IMR-90 (cell line): Measurements from ENCODE around the gene C17orf100. TPM values are rescaled to one million over a fixed set of nuclear protein-coding genes. Genes with fewer than 3 reads are reported as not detected.

Source experiments
- ATAC-seq: fragments of 200-7000 bp; cut with Tn5 transposase; 2 replicates; pipeline ENCODE4 v1.9.1; 2020; ENCODE audit warnings: low read depth, mild to moderate bottlenecking, moderate library complexity
- BruUV-seq: library from RNA; stranded (reverse); fragments of 400-500 nt; replicated peaks from 2 replicates; lab custom pipeline; 2021; lab: Mats Ljungman, UMichigan
- CTCF ChIA-PET: fragments of 300-600 bp; formaldehyde crosslinking; extraction: SDS; loops from one replicate; lab custom pipeline; 2021; ENCODE audit warnings: antibody characterized with exemption; lab: Yijun Ruan, JAX
- POLR2A ChIA-PET: fragments of 300-600 bp; sonication (Branson Sonifier 250); formaldehyde crosslinking; loops from one replicate; lab custom pipeline; 2022; ENCODE audit warnings: antibody characterized with exemption; ENCODE audit not compliant: unreplicated experiment; lab: Charles Lee
- DNase-seq: peaks from one replicate; pipeline ENCODE4 v3.0.0; 2013
- H2AFZ ChIP-seq: replicated peaks from 2 replicates; pipeline ENCODE3; 2013; ENCODE audit warnings: low read length, mild to moderate bottlenecking; ENCODE audit not compliant: poor library complexity
- H2AK5ac ChIP-seq: 2 replicates; pipeline ENCODE4 v1.6.1; 2013; ENCODE audit warnings: low read depth, low read length, inconsistent platforms
- H2AK9ac ChIP-seq: replicated peaks from 2 replicates; pipeline ENCODE3; 2013; ENCODE audit warnings: mild to moderate bottlenecking, low read depth, low read length, moderate library complexity; ENCODE audit not compliant: poor library complexity
- H2BK120ac ChIP-seq: 2 replicates; pipeline ENCODE4 v1.6.1; 2013; ENCODE audit warnings: low read depth, low read length, inconsistent platforms
- H2BK15ac ChIP-seq: 3 replicates; pipeline ENCODE4 v1.6.1; 2013; ENCODE audit warnings: low read depth, low read length, inconsistent platforms
- H2BK20ac ChIP-seq: 2 replicates; pipeline ENCODE4 v1.6.1; 2013; ENCODE audit warnings: low read depth, mild to moderate bottlenecking, inconsistent platforms, low read length, moderate library complexity
- H2BK5ac ChIP-seq: 2 replicates; pipeline ENCODE4 v1.6.1; 2013; ENCODE audit warnings: mild to moderate bottlenecking, low read depth, low read length, inconsistent platforms; ENCODE audit not compliant: poor library complexity, severe bottlenecking
- H3K14ac ChIP-seq: replicated peaks from 2 replicates; pipeline ENCODE4 v1.6.1; 2013; ENCODE audit warnings: low read depth, low read length, inconsistent platforms
- H3K18ac ChIP-seq: 2 replicates; pipeline ENCODE4 v1.6.1; 2013; ENCODE audit warnings: low read depth, low read length, control low read depth
- H3K23ac ChIP-seq: 2 replicates; pipeline ENCODE4 v1.6.1; 2013; ENCODE audit warnings: low read depth, low read length, inconsistent platforms
- H3K27ac ChIP-seq: 2 replicates; pipeline ENCODE4 v1.5.1; 2013; ENCODE audit warnings: mild to moderate bottlenecking, control low read depth, low read length; ENCODE audit not compliant: insufficient read depth
- H3K27me3 ChIP-seq: 2 replicates; pipeline ENCODE4 v1.6.1; 2013; ENCODE audit warnings: low read length; ENCODE audit not compliant: control insufficient read depth, insufficient read depth
- H3K36me3 ChIP-seq: 2 replicates; pipeline ENCODE4 v1.6.1; 2013; ENCODE audit warnings: low read length, mixed read lengths; ENCODE audit not compliant: control insufficient read depth, insufficient read depth
- H3K4ac ChIP-seq: 2 replicates; pipeline ENCODE4 v1.6.1; 2013; ENCODE audit warnings: low read depth, low read length, inconsistent platforms
- H3K4me1 ChIP-seq: 2 replicates; pipeline ENCODE4 v1.6.1; 2013; ENCODE audit warnings: low read length, mixed read lengths; ENCODE audit not compliant: control insufficient read depth, insufficient read depth
- H3K4me2 ChIP-seq: 2 replicates; pipeline ENCODE4 v1.6.1; 2013; ENCODE audit warnings: low read depth, mild to moderate bottlenecking, control low read depth, low read length, moderate library complexity
- H3K4me3 ChIP-seq: 2 replicates; pipeline ENCODE4 v1.5.1; 2013; ENCODE audit warnings: low read depth, mild to moderate bottlenecking, control low read depth, low read length, moderate library complexity; ENCODE audit not compliant: insufficient read depth
- H3K56ac ChIP-seq: 2 replicates; pipeline ENCODE4 v1.6.1; 2013; ENCODE audit warnings: low read length, inconsistent platforms; ENCODE audit not compliant: insufficient read depth; ENCODE audit errors: extremely low read depth
- H3K79me1 ChIP-seq, 2 experiments: 2 replicates each; pipeline ENCODE4 v1.6.1; 2013; ENCODE audit warnings: low read length in 2 of 2, inconsistent platforms in 1 of 2, low read depth in 1 of 2
- H3K9ac ChIP-seq: 2 replicates; pipeline ENCODE4 v1.6.1; 2013; ENCODE audit warnings: low read depth, low read length, control low read depth
- H3K9me1 ChIP-seq: 2 replicates; pipeline ENCODE4 v1.6.1; 2013; ENCODE audit warnings: low read length, inconsistent platforms; ENCODE audit not compliant: insufficient read depth
- H3K9me3 ChIP-seq: 2 replicates; pipeline ENCODE4 v1.6.1; 2013; ENCODE audit warnings: low read length; ENCODE audit not compliant: control insufficient read depth, insufficient read depth
- H4K20me1 ChIP-seq: 2 replicates; pipeline ENCODE4 v1.6.1; 2013; ENCODE audit warnings: low read length, inconsistent platforms; ENCODE audit not compliant: insufficient read depth
- H4K5ac ChIP-seq: 2 replicates; pipeline ENCODE4 v1.6.1; 2013; ENCODE audit warnings: mild to moderate bottlenecking, low read depth, low read length, control low read depth
- H4K8ac ChIP-seq, 2 experiments: 2 replicates each; pipeline ENCODE4 v1.6.1; 2013; ENCODE audit warnings: low read depth in 2 of 2, low read length in 2 of 2, control low read depth in 1 of 2, inconsistent platforms in 1 of 2
- H4K91ac ChIP-seq: 2 replicates; pipeline ENCODE4 v1.6.1; 2013; ENCODE audit warnings: low read depth, low read length, inconsistent platforms; ENCODE audit not compliant: insufficient read depth
- RFX5 ChIP-seq: IDR thresholded peaks from 2 replicates; pipeline ENCODE4 v1.8.0; 2012; ENCODE audit warnings: low read depth, mild to moderate bottlenecking, low read length, moderate library complexity
- WGBS, 2 experiments: methylation state at CpG; one replicate each; pipeline versions ENCODE4 v1.1.5 to v1.1.7; 2013; ENCODE audit warnings: missing lambda C conversion rate in 2 of 2; ENCODE audit not compliant: insufficient read length in 1 of 2; ENCODE audit errors: extremely low coverage in 2 of 2; 5-methylcytosine and 5-hydroxymethylcytosine counted together
- dilution Hi-C: fragments of 300-500 bp; cut with HindIII; formaldehyde crosslinking; loops from one replicate; pipeline ENCODE4 v1.14.3; 2018; ENCODE audit warnings: low sequenced_read_pairs; ENCODE audit not compliant: unreplicated experiment
- in situ Hi-C: fragments of 300-500 bp; cut with MboI; formaldehyde crosslinking; loops from 3 replicates; pipeline ENCODE4 v1.14.3; 2019; ENCODE audit warnings: low sequenced_read_pairs, inconsistent platforms, mixed read lengths
- intact Hi-C: fragments of 100-400 bp; cut with micrococcal nuclease; formaldehyde crosslinking; loops from 2 replicates; pipeline ENCODE4 v1.10.0; 2022
- polyA plus RNA-seq, 3 experiments: library from polyadenylated mRNA; depleted of rRNA; stranded (reverse); fragments of >200 nt; gene quantifications; 2 replicates each; pipeline ENCODE4 v1.2.3, GENCODE V29; 2012; ENCODE audit warnings: low replicate concordance in 1 of 3
- total RNA-seq: library from RNA; depleted of rRNA; stranded (reverse); fragments of >200 nt; gene quantifications from 2 replicates; pipeline ENCODE4 v1.2.3, GENCODE V29; 2012

C17orf100 gene
- total and polyA plus RNA-seq, 2 of the 4 experiments (the other 2 are of a cell fraction): 0.18 to 1.8 TPM

DNA sequence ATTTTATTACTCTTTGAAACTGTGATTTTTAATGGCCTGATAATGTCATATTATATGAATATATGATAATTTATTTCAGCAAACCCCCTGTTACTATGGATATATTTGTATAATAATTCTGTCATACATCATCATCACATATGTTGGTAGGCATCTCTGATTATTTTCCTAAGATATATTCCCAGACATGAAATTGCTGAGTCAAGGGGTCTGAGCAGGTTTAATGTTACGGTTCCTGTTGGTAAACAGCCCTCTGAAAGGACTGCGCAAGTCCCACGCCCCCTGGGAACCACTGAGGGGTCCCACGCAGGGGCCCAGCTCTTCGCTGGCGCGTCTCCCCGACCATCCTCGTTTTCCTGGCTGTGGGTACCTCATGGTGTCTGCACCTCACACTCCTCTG lies 37.4 kb downstream of the C17orf100 start:
- H4K91ac ChIP-seq: no peak overlapping the region
- H2BK120ac ChIP-seq: no peak overlapping the region
- no peak for DNase-seq
- ATAC-seq: no peak
- H3K4me2 ChIP-seq: no peak overlapping the region
- H3K14ac ChIP-seq: no peak overlapping the region
- H2BK5ac ChIP-seq: no peak overlapping the region
- no peak overlapping the region for H2AK9ac ChIP-seq
- no peak overlapping the region for H3K27ac ChIP-seq
- ChIA-PET POLR2A (no interaction called here), CTCF (no interaction called here)
- H3K18ac ChIP-seq: no peak overlapping the region
- intact Hi-C loops (no loop called here), in situ Hi-C loops (no loop called here), dilution Hi-C loops (no loop called here)
- no peaks in the 10 kb centered on the region for H3K79me1 ChIP-seq
- H3K9me1 ChIP-seq: no peaks in the 10 kb centered on the region
- no peaks in the 10 kb centered on the region for H3K9me3 ChIP-seq
- no peak overlapping the region for H3K23ac ChIP-seq
- no peak overlapping the region for H3K4me3 ChIP-seq
- H3K4ac ChIP-seq: no peak overlapping the region
- no peak overlapping the region for H2AFZ ChIP-seq
- no peak overlapping the region for H3K9ac ChIP-seq
- no TSS peak for BruUV-seq
- no peak overlapping the region for H2AK5ac ChIP-seq
- H3K27me3 ChIP-seq: peaks cover 8% of the 10 kb centered on the region
- H4K8ac ChIP-seq: no peak overlapping the region
- H3K4me1 ChIP-seq: no peaks in the 10 kb centered on the region
- no peak overlapping the region for H4K5ac ChIP-seq
- WGBS, 2 experiments: no CpG with 5 or more reads among the region's 9 CpGs
- no peak overlapping the region for H2BK20ac ChIP-seq
- no peak overlapping the region for H2BK15ac ChIP-seq
- H3K56ac ChIP-seq: no peak overlapping the region
- no peak for TF ChIP-seq RFX5
- no peaks in the 10 kb centered on the region for H3K36me3 ChIP-seq
- no peaks in the 10 kb centered on the region for H4K20me1 ChIP-seq
